HL-60 (cell line): Measurements from ENCODE around the gene GALNT3.

Source experiments
- DNase-seq, 2 experiments: peaks; one replicate each; pipeline ENCODE4 v3.0.0-alpha.2; 2010 to 2020; ENCODE audit warnings: low read depth in 1 of 2, low spot score in 1 of 2
- H3K27ac ChIP-seq: fragments of 250-450 bp; sonication (Bioruptor Pico); replicated peaks from 2 replicates; pipeline ENCODE4 v1.5.1; 2020; ENCODE audit warnings: mild to moderate bottlenecking, moderate library complexity
- H3K27me3 ChIP-seq: fragments of 250-450 bp; sonication (Bioruptor Pico); 2 replicates; pipeline ENCODE4 v1.5.1; 2021; ENCODE audit warnings: mild to moderate bottlenecking, moderate library complexity; ENCODE audit not compliant: insufficient read depth, poor library complexity, severe bottlenecking
- H3K4me3 ChIP-seq: replicated peaks from 2 replicates; pipeline ENCODE4 v1.5.1; 2011; ENCODE audit warnings: mild to moderate bottlenecking, control low read depth, low read length; ENCODE audit not compliant: insufficient read depth
- CTCF ChIP-seq: IDR thresholded peaks from one replicate; pipeline ENCODE4 v1.5.1; 2011; ENCODE audit warnings: low read length, control low read depth, inconsistent platforms; ENCODE audit not compliant: insufficient read depth
- GABPA ChIP-seq: IDR thresholded peaks from 2 replicates; pipeline ENCODE4 v1.6.1; 2012; ENCODE audit warnings: low read depth
- POLR2AphosphoS5 ChIP-seq: IDR thresholded peaks from 2 replicates; pipeline ENCODE4 v1.6.1; 2012; ENCODE audit warnings: low read depth
- REST ChIP-seq: IDR thresholded peaks from 2 replicates; pipeline ENCODE4 v1.6.1; 2012; ENCODE audit warnings: low read depth; ENCODE audit not compliant: insufficient replicate concordance
- SPI1 ChIP-seq: IDR thresholded peaks from 2 replicates; pipeline ENCODE4 v1.6.1; 2012; ENCODE audit warnings: low read depth, mild to moderate bottlenecking, borderline replicate concordance

Gene GALNT3

GRCh38 chr2:165796129-165796528 is 2.1 kb upstream of the GALNT3 start:
- TF ChIP-seq REST (no peak), SPI1 (no peak), POLR2AphosphoS5 (no peak), CTCF (no peak), GABPA (no peak)
- DNase-seq = no peak
- Histone ChIP-seq H3K27me3 (no peaks in the 10 kb centered on the region), H3K27ac (peak overlapping the region; percentile 90), H3K4me3 (no peak overlapping the region)

GRCh38 chr2:165795011-165795410 is 964 bp upstream of the GALNT3 start:
- Histone ChIP-seq H3K27me3 (no peaks in the 10 kb centered on the region), H3K27ac (peak overlapping the region; percentile 90), H3K4me3 (peak overlapping the region; percentile 97)
- TF ChIP-seq CTCF (no peak), SPI1 (no peak), REST (no peak), GABPA (no peak), POLR2AphosphoS5 (no peak)
- no peak for DNase-seq

GRCh38 chr2:165794536-165794928 is 485 bp upstream of the GALNT3 start:
- H3K27ac ChIP-seq = peak overlapping the region; percentile 90
- no peaks in the 10 kb centered on the region for H3K27me3 ChIP-seq
- peak overlapping the region; percentile 97 for H3K4me3 ChIP-seq
- DNase-seq = peak; percentile 81 to 93
- peak; percentile 50; the same call in 1 of the 2 replicates for TF ChIP-seq GABPA
- no peak for TF ChIP-seq CTCF
- TF ChIP-seq POLR2AphosphoS5 = peak; percentile 90
- TF ChIP-seq REST = peak; percentile 52
- TF ChIP-seq SPI1 = peak; percentile 15; the same call in 1 of the 2 replicates
